22Rv1 (cell line): ENCODE results near the gene CD22.

Experiments used
- ZFX ChIP-seq: fragments of 450-650 bp; IDR thresholded peaks from 2 replicates; pipeline ENCODE4 v1.6.1; 2017; ENCODE audit warnings: antibody characterized with exemption, borderline replicate concordance
- TF ChIP-seq, protein P1 (sequence below): fragments of 450-650 bp; IDR thresholded peaks from 2 replicates; pipeline ENCODE4 v1.5.1; 2017; ENCODE audit warnings: mild to moderate bottlenecking

DNA sequence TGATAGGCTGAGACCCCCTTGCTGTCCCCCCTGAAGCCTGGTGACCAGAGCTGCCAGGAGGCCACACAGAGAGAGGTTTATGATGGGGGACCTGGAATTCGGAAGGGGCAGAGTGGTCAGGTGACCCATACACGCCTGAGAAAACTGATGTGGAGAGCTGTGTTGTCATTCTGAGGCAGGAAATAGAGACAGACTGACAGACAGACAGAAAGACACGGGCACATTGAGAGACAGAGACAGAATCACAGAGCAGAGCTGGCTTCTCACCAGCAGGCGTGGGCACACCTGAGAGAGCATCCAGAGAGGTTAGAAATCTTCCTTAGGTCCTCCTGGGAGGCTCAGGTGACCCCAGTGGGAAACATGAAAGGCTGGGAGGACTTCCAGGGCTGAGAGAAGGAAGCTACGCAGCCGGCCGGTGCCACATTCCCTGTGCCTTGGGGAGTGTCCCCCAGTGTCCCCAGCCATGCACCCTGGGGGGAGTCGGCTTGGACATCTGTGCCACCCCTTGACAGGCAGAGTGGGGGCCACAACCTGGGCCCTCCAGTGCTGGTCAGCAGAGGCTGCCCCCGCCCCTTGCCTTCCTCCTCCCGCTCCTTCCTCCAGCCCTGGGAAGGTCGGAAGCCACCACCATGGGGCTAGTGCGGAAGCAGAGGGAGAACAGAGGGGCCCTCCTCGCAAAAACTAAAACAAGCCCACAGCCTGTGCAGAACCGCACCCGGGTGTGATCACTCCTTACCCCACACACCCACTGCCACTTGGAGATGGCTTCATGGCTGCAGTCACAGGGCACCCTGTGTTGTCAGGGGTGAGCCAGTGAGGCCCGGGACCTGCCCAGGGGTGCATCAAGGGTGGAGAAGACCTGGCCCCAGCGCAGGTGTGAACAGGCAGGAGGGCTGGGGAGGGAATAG lies 20.9 kb downstream of the CD22 start:
- TF ChIP-seq, protein P1, sequence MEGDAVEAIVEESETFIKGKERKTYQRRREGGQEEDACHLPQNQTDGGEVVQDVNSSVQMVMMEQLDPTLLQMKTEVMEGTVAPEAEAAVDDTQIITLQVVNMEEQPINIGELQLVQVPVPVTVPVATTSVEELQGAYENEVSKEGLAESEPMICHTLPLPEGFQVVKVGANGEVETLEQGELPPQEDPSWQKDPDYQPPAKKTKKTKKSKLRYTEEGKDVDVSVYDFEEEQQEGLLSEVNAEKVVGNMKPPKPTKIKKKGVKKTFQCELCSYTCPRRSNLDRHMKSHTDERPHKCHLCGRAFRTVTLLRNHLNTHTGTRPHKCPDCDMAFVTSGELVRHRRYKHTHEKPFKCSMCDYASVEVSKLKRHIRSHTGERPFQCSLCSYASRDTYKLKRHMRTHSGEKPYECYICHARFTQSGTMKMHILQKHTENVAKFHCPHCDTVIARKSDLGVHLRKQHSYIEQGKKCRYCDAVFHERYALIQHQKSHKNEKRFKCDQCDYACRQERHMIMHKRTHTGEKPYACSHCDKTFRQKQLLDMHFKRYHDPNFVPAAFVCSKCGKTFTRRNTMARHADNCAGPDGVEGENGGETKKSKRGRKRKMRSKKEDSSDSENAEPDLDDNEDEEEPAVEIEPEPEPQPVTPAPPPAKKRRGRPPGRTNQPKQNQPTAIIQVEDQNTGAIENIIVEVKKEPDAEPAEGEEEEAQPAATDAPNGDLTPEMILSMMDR, result no peak
- TF ChIP-seq ZFX, result no peak
